ENCODE results near the gene NOC2L. TPM values are rescaled to one million over a fixed set of nuclear protein-coding genes. Genes with fewer than 3 reads are reported as not detected.
"Not testable (repeated sequence)": the region's sequence is repeated elsewhere in the genome, so short reads cannot be mapped to it uniquely, and the experiment has no call there.

Gene NOC2L
- total RNA-seq, 1 donor from 2014 or later: 95.5 TPM

DNA sequence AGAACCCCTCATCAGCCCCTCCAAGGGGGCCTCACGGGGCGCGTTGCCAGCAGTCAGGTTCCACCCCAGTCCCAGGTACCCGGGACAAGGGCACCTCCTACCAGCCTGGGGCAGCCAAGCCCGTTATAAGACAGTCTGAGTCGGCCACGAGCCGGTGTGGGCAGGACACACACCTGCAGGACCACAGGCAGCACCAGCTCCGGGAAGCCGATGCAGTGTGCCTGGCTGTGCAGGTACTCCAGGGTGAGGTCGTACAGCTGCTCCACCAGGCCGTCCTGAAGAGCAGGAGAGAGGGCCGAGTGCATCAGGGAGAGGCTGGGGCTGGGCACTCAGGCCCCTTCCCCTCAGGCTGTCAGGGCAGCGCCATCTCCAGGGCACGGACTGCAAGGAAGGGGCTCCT is 11.1 kb downstream of the NOC2L start:
- TF ChIP-seq, protein P1, sequence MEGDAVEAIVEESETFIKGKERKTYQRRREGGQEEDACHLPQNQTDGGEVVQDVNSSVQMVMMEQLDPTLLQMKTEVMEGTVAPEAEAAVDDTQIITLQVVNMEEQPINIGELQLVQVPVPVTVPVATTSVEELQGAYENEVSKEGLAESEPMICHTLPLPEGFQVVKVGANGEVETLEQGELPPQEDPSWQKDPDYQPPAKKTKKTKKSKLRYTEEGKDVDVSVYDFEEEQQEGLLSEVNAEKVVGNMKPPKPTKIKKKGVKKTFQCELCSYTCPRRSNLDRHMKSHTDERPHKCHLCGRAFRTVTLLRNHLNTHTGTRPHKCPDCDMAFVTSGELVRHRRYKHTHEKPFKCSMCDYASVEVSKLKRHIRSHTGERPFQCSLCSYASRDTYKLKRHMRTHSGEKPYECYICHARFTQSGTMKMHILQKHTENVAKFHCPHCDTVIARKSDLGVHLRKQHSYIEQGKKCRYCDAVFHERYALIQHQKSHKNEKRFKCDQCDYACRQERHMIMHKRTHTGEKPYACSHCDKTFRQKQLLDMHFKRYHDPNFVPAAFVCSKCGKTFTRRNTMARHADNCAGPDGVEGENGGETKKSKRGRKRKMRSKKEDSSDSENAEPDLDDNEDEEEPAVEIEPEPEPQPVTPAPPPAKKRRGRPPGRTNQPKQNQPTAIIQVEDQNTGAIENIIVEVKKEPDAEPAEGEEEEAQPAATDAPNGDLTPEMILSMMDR (IDR thresholded peaks at IDR 0.05): no peak
- DNase-seq: no peak
- intact Hi-C loops (cut with micrococcal nuclease): no loop called here
- H3K9me3 Mint-ChIP-seq: no peaks in the 10 kb centered on the region
- POLR2A ChIA-PET: no interaction called here
- peaks cover 2% of the 10 kb centered on the region for H3K4me1 Mint-ChIP-seq
- H3K27ac Mint-ChIP-seq: no peak overlapping the region
- H3K36me3 Mint-ChIP-seq (ENCODE audit: low read depth): peaks cover 73% of the 10 kb centered on the region
- ATAC-seq (ENCODE audit: low read depth): no peak
- H3K4me3 Mint-ChIP-seq: no peak overlapping the region
- no peaks in the 10 kb centered on the region for H3K27me3 Mint-ChIP-seq
- CTCF ChIA-PET: no interaction called here

DNA sequence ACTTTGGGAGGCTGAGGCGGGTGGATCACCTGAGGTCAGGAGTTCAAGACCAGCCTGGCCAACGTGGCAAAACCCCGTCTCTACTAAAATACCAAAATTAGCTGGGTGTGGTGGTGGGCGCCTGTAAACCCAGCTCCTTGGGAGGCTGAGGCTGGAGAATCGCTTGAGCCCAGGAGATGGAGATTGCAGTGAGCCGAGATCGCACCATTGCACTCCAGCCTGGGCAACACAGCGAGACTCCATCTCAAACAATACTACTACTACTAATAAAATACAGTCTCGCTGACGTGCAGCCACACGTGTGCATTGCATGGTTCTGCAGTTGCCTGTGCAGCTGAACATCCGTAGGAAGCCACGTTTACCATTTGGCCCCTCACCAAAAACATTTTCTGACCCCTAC is 12.2 kb downstream of the NOC2L start:
- CTCF ChIA-PET; H3K4me3 Mint-ChIP-seq; H3K27me3 Mint-ChIP-seq; POLR2A ChIA-PET; H3K9me3 Mint-ChIP-seq; H3K27ac Mint-ChIP-seq; DNase-seq; ATAC-seq (ENCODE audit: low read depth); H3K4me1 Mint-ChIP-seq; intact Hi-C loops (cut with micrococcal nuclease): not testable (repeated sequence)
- H3K36me3 Mint-ChIP-seq (ENCODE audit: low read depth): peaks cover 64% of the 10 kb centered on the region

DNA sequence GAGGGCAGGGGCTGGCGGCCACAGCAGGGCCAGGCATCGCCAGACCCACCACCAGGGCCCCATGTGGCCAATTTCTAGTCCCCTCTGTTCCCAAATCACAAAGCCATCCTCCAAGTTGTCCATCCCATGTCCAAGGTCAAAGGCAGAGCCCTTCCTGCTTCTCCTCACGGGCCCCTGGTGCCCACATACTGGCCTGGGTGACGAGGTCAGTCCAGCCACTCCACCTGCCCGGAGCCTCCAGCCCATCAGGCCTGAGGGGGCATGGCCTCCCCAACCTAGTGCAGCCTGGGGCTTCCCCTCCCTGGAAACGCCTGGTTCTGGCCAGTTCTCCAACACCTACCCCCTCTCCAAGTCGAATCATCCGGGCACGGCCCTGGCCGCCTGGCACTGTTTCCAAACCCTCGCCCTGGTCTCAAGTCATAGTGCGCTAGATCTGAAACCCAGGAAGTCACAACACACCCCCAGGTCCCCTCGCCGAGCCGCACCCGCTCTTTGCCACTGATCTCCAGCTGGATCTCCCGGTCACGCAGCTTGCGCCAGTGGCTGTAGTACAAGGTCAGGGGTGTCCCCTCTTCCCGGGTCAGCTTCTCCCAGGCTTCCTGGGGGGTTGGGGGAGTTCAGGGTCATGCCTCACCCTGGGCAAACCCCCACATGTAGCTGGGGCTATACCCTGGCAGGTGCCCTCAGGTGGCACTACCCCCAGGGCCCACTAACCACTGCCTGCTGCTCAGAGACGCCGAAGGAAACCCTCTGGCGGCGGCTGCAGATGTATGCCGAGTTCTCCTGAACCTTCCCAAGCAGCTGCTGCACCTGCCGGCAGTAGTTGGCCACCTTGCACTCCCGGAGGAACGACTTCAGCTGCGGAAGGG is 13.1 kb downstream of the NOC2L start:
- no peak for DNase-seq
- Mint-ChIP-seq H3K27me3 (peaks cover 3% of the 10 kb centered on the region), H3K4me3 (no peak overlapping the region), H3K27ac (no peak overlapping the region), H3K36me3 (ENCODE audit: low read depth) (peaks cover 55% of the 10 kb centered on the region), H3K4me1 (peaks cover 7% of the 10 kb centered on the region), H3K9me3 (no peaks in the 10 kb centered on the region)
- ChIA-PET POLR2A (no interaction called here), CTCF (no interaction called here)
- no peak for ATAC-seq (ENCODE audit: low read depth)
- intact Hi-C loops (cut with micrococcal nuclease): no loop called here
- TF ChIP-seq, protein P1 (IDR thresholded peaks at IDR 0.05): no peak

DNA sequence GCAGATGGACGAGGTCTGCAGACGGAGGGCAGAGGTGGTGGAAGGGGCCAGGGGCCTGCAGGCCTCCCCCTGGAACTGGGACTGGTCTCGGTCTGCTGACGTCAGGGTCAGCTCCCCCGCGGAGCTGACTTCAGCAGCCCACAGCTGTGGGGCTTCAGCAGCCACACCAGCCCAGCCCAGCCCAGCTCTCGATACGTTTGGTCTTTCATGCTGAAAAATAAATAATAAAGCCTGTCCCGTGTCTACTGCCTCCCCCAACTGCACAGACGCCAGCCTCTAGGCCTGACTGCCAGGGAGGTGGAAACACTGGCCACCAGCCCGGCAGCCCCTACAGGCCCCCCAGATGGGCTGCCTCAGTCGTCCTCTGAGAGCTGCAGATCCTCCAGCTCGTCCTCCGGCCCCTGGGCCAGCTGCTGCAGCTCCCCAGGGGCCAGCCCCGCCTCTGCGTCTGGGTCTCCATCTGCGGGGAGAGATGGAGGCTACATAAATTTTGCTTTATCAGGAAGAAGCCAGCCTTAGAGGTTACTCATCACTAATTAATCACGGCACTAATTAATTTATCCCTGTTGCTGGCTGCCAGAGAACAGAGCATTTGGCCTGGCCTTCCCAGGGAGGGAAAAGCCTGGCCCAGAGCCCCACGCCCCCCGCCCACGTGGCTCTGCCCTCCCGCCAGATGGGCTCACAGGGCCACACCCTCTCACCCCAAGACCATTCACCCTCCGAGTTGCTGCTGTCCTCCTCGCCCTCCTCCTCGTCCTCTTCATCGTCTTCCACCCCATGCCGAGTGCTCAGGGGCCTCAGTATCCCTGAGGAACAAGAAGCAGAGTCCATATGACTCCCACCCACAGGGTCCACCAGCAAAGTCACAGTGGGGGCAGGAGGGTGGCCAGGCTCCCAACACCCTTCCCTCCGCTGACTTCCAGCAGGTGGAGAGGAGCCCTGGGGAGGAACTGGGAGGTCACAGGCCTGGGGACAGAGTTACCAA is 14.4 kb downstream of the NOC2L start:
- CTCF ChIA-PET: no interaction called here
- no peak for DNase-seq
- POLR2A ChIA-PET: no interaction called here

DNA sequence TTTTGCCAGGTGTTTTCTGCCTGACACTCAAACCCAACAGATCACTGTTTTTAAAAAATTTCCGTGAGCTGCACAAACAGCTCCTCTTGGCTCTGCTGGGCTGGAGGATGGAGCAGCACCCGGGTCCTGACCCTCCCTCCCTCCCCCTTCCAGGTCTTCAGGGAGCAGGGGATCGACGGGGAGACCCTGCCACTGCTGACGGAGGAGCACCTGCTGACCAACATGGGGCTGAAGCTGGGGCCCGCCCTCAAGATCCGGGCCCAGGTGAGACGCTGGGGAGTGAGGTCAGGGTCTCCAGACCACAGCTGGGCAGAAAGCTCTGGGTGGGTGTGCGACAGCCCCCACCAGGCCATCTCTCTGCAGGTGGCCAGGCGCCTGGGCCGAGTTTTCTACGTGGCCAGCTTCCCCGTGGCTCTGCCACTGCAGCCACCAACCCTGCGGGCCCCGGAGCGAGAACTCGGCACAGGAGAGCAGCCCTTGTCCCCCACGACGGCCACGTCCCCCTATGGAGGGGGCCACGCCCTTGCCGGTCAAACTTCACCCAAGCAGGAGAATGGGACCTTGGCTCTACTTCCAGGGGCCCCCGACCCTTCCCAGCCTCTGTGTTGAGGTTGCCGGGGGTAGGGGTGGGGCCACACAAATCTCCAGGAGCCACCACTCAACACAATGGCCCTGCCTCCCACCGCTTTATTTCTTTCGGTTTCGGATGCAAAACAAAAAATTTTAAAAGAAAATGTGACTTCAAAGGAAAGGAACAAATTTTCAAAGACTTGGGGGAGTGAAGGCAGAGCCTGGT is 15.3 kb downstream of the NOC2L start:
- ATAC-seq (ENCODE audit: low read depth) (no peak), DNase-seq (no peak)
- TF ChIP-seq, protein P1 (IDR thresholded peaks at IDR 0.05): no peak
- POLR2A ChIA-PET: interaction anchor here (0.8 kb wide), 1 partner anchor 15 kb away, joined by 3 read pairs; the partner anchor contains the start of gene NOC2L
- Mint-ChIP-seq H3K4me1 (peaks cover 11% of the 10 kb centered on the region), H3K9me3 (no peaks in the 10 kb centered on the region), H3K27ac (no peak overlapping the region), H3K4me3 (no peak overlapping the region), H3K27me3 (peaks cover 9% of the 10 kb centered on the region), H3K36me3 (ENCODE audit: low read depth) (peaks cover 33% of the 10 kb centered on the region)
- intact Hi-C loops (cut with micrococcal nuclease): loop anchor here (5.0 kb wide), 1 partner anchor 36 kb away; no protein-coding TSS in a partner anchor
- CTCF ChIA-PET: no interaction called here

More for the DNA sequence above, 14.4 kb downstream of the NOC2L start:
- intact Hi-C loops (cut with micrococcal nuclease): loop anchor here (5.0 kb wide), 1 partner anchor 37 kb away; no protein-coding TSS in a partner anchor
- Mint-ChIP-seq H3K4me1 (peaks cover 11% of the 10 kb centered on the region), H3K27me3 (peaks cover 3% of the 10 kb centered on the region), H3K27ac (no peak overlapping the region), H3K36me3 (ENCODE audit: low read depth) (peaks cover 42% of the 10 kb centered on the region), H3K9me3 (no peaks in the 10 kb centered on the region), H3K4me3 (no peak overlapping the region)
- TF ChIP-seq, protein P1 (IDR thresholded peaks at IDR 0.05): no peak
- ATAC-seq (ENCODE audit: low read depth): no peak

All from activated B cell treated with CpG ODN at 0.5 μM for 24 hours (primary cell).